ENCODE data around the gene BPIFA1. TPM values are rescaled to one million over a fixed set of nuclear protein-coding genes. Genes with fewer than 3 reads are reported as not detected.

BPIFA1 gene
- total and polyA plus RNA-seq, 2 donors (not counting 1 experiment from before 2014, with no cell fraction given), result not detected

GRCh38 chr20:33217052-33217451 is 18.7 kb upstream of the BPIFA1 start, which contains the start of gene BPIFA3:
Gene BPIFA3 (plus strand): TSS chr20:33217352. CDS start chr20:33217537, 185 bp downstream.
- no peaks in the 10 kb centered on the region for H3K79me2 ChIP-seq (ENCODE audit: control insufficient read depth, insufficient read depth, low read length)
- no peak within 1 kb of the TSS for H3K4me2 ChIP-seq (ENCODE audit: extremely low read depth, insufficient read depth, low read length)
- H3K9me3 ChIP-seq (ENCODE audit: control insufficient read depth, insufficient read depth, low read depth, low read length), result no peaks in the 10 kb centered on the region
- no peaks in the 10 kb centered on the region for H3K36me3 ChIP-seq (ENCODE audit: control insufficient read depth, insufficient read depth, low read length)
- no peak within 1 kb of the TSS for H3K9ac ChIP-seq (ENCODE audit: insufficient read depth, low read length)
- no peak within 1 kb of the TSS for H2AFZ ChIP-seq (ENCODE audit: low read length)
- H4K20me1 ChIP-seq (ENCODE audit: control insufficient read depth, extremely low read depth, insufficient read depth, low read length), result no peaks in the 10 kb centered on the region
- no peak for DNase-seq (ENCODE audit: low read depth in 2 of 2)
- H3K4me3 ChIP-seq (replicated peaks in 1 of 4; ENCODE audit: control extremely low read depth in 1 of 4, insufficient read depth in 1 of 4, low read depth in 3 of 4, low read length in 4 of 4), result no peak within 1 kb of the TSS
- H3K27me3 ChIP-seq (ENCODE audit: control insufficient read depth, insufficient read depth, low read length), result no peaks in the 10 kb centered on the region
- H3K27ac ChIP-seq (ENCODE audit: insufficient read depth, low read length), result no peak within 1 kb of the TSS
- no peaks in the 10 kb centered on the region for H3K4me1 ChIP-seq (ENCODE audit: control insufficient read depth, extremely low read depth, insufficient read depth, low read length)
- TF ChIP-seq, protein P1, sequence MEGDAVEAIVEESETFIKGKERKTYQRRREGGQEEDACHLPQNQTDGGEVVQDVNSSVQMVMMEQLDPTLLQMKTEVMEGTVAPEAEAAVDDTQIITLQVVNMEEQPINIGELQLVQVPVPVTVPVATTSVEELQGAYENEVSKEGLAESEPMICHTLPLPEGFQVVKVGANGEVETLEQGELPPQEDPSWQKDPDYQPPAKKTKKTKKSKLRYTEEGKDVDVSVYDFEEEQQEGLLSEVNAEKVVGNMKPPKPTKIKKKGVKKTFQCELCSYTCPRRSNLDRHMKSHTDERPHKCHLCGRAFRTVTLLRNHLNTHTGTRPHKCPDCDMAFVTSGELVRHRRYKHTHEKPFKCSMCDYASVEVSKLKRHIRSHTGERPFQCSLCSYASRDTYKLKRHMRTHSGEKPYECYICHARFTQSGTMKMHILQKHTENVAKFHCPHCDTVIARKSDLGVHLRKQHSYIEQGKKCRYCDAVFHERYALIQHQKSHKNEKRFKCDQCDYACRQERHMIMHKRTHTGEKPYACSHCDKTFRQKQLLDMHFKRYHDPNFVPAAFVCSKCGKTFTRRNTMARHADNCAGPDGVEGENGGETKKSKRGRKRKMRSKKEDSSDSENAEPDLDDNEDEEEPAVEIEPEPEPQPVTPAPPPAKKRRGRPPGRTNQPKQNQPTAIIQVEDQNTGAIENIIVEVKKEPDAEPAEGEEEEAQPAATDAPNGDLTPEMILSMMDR (conservative IDR thresholded peaks at IDR 0.05 in 1 of 2, IDR thresholded peaks at IDR 0.05 in 1 of 2; ENCODE audit: low read depth in 1 of 2, low read length in 2 of 2), result no peak
- no peak for TF ChIP-seq EZH2 (IDR thresholded peaks at IDR 0.05; ENCODE audit: low read length, missing control alignments)

DNA sequence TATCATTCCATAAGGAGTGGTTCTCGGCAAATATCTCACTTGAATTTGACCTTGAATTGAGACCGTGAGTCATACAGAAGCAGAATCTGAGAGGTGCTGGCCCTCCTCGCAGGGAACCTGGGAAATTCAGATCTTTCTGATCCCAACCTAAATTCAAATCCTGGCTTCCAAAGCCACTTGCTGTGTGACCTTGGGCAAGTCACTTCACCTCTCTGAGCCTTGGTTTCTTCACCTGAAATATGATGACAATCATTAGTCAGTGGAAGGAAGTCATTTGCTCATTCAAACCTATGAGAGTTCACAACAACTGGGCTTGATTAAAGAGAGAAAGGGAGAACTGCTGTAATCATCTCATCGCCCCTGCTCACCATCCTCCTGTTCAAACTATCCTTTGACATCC is 11.4 kb upstream of the BPIFA1 start:
- Histone ChIP-seq H3K4me2 (ENCODE audit: extremely low read depth, insufficient read depth, low read length) (no peak overlapping the region), H3K4me3 (replicated peaks in 1 of 4; ENCODE audit: control extremely low read depth in 1 of 4, insufficient read depth in 1 of 4, low read depth in 3 of 4, low read length in 4 of 4) (no peak overlapping the region), H2AFZ (ENCODE audit: low read length) (no peak overlapping the region), H3K4me1 (ENCODE audit: control insufficient read depth, extremely low read depth, insufficient read depth, low read length) (no peaks in the 10 kb centered on the region), H3K9me3 (ENCODE audit: control insufficient read depth, insufficient read depth, low read depth, low read length) (no peaks in the 10 kb centered on the region), H3K27me3 (ENCODE audit: control insufficient read depth, insufficient read depth, low read length) (no peaks in the 10 kb centered on the region), H3K9ac (ENCODE audit: insufficient read depth, low read length) (no peak overlapping the region), H3K36me3 (ENCODE audit: control insufficient read depth, insufficient read depth, low read length) (no peaks in the 10 kb centered on the region), H4K20me1 (ENCODE audit: control insufficient read depth, extremely low read depth, insufficient read depth, low read length) (no peaks in the 10 kb centered on the region), H3K27ac (ENCODE audit: insufficient read depth, low read length) (no peak overlapping the region), H3K79me2 (ENCODE audit: control insufficient read depth, insufficient read depth, low read length) (no peaks in the 10 kb centered on the region)
- no peak for TF ChIP-seq EZH2 (IDR thresholded peaks at IDR 0.05; ENCODE audit: low read length, missing control alignments)
- TF ChIP-seq, protein P1 (conservative IDR thresholded peaks at IDR 0.05 in 1 of 2, IDR thresholded peaks at IDR 0.05 in 1 of 2; ENCODE audit: low read depth in 1 of 2, low read length in 2 of 2), result no peak
- no peak for DNase-seq (ENCODE audit: low read depth in 2 of 2)

DNA sequence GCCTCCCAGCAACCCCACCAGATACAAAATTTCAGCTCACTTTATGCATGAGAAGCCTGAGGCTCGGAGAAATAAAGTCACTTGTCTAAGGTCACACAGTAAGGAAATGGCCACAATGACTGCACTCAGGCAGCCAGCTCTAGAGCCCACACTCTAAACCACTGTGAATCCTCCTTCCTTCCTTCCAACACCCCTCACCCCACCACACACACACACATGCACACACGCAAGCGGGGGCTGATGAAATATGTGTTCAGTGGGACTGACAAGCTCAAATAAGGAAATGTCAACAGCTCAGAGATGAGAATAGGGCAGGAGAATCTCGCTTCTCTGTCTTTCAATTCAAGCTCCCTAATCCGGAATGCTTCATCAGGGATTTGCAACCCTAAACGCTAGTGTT is 6.0 kb upstream of the BPIFA1 start:
- no peaks in the 10 kb centered on the region for H3K9me3 ChIP-seq (ENCODE audit: control insufficient read depth, insufficient read depth, low read depth, low read length)
- TF ChIP-seq, protein P1 (conservative IDR thresholded peaks at IDR 0.05 in 1 of 2, IDR thresholded peaks at IDR 0.05 in 1 of 2; ENCODE audit: low read depth in 1 of 2, low read length in 2 of 2), result no peak
- no peak for TF ChIP-seq EZH2 (IDR thresholded peaks at IDR 0.05; ENCODE audit: low read length, missing control alignments)
- no peak overlapping the region for H3K27ac ChIP-seq (ENCODE audit: insufficient read depth, low read length)
- H3K4me3 ChIP-seq (replicated peaks in 1 of 4; ENCODE audit: control extremely low read depth in 1 of 4, insufficient read depth in 1 of 4, low read depth in 3 of 4, low read length in 4 of 4), result no peak overlapping the region
- DNase-seq (ENCODE audit: low read depth in 2 of 2), result no peak
- peaks cover 5% of the 10 kb centered on the region for H3K27me3 ChIP-seq (ENCODE audit: control insufficient read depth, insufficient read depth, low read length)
- H3K79me2 ChIP-seq (ENCODE audit: control insufficient read depth, insufficient read depth, low read length), result no peaks in the 10 kb centered on the region
- no peaks in the 10 kb centered on the region for H4K20me1 ChIP-seq (ENCODE audit: control insufficient read depth, extremely low read depth, insufficient read depth, low read length)
- H3K4me2 ChIP-seq (ENCODE audit: extremely low read depth, insufficient read depth, low read length), result no peak overlapping the region
- no peak overlapping the region for H3K9ac ChIP-seq (ENCODE audit: insufficient read depth, low read length)
- no peaks in the 10 kb centered on the region for H3K4me1 ChIP-seq (ENCODE audit: control insufficient read depth, extremely low read depth, insufficient read depth, low read length)
- H3K36me3 ChIP-seq (ENCODE audit: control insufficient read depth, insufficient read depth, low read length), result no peaks in the 10 kb centered on the region
- no peak overlapping the region for H2AFZ ChIP-seq (ENCODE audit: low read length)

Data from fibroblast of lung (primary cell).